ENCODE data around the gene USP47. TPM values are rescaled to one million over a fixed set of nuclear protein-coding genes. Genes with fewer than 3 reads are reported as not detected.
A peak's percentile ranks its signal among the peaks of the same experiment; 100 is the strongest.

Gene USP47
- total RNA-seq, 5 donors from 2014 or later (not counting 1 experiment from before 2014, with no cell fraction given): 49.3 to 77.6 (median 58.6) TPM

- ATAC-seq (replicated peaks in 1 of 4) (peak; percentile 89 to 94 (median 90)), DNase-seq (peak in 34 of 35 experiments; percentile 26 to 85 (median 56))
- Mint-ChIP-seq H3K4me1 (peaks cover 54 to 58% (median 55%) of the 10 kb centered on the region in 3 donors), H3K27me3 (no peaks in the 10 kb centered on the region), H3K36me3 (no peaks in the 10 kb centered on the region), H3K9me3 (no peaks in the 10 kb centered on the region), H3K4me3 (peak overlapping the region in 2 of 3 donors; percentile 56 to 59), H3K27ac (peak overlapping the region; percentile 30 to 84)
- H3K4me1 ChIP-seq (ENCODE audit: control insufficient read depth in 1 of 2, extremely low read depth in 1 of 2, insufficient read depth in 2 of 2, low read length in 2 of 2): peaks cover 18 to 64% of the 10 kb centered on the region in 2 experiments
- no peaks in the 10 kb centered on the region for H3K27me3 ChIP-seq (replicated peaks in 1 of 2; ENCODE audit: control insufficient read depth in 2 of 2, extremely low read depth in 1 of 2, insufficient read depth in 2 of 2, low read length in 1 of 2)
- ChIA-PET CTCF (interaction anchor here (0.6 to 2.0 kb wide), 25 partner anchors 9 to 1040 kb away, joined by 3 to 11 read pairs (median 4); partner anchors contain the start of gene EIF4G2 (in 1 of the 2)), POLR2A (interaction anchor here in 1 of 2 donors (0.6 to 1.3 kb wide), 2 partner anchors 98 to 820 kb away, joined by 3 read pairs; no protein-coding TSS in a partner anchor)
- H3K36me3 ChIP-seq (ENCODE audit: control insufficient read depth in 2 of 2, extremely low read depth in 1 of 2, insufficient read depth in 1 of 2, low read length in 1 of 2): peaks cover 0 to 10% of the 10 kb centered on the region in 2 donors
- H3K4me3 ChIP-seq (ENCODE audit: control insufficient read depth in 1 of 2, extremely low read depth in 1 of 2, low read length in 1 of 2): no peak overlapping the region
- WGBS (ENCODE audit: insufficient coverage): 73% methylated on average over 2 of the region's 7 CpGs
- H3K9me3 ChIP-seq: no peaks in the 10 kb centered on the region
- no peak overlapping the region for H3K27ac ChIP-seq (ENCODE audit: low read length)
Measured at GRCh38 chr11:11848891-11849746, 7.3 kb downstream of the USP47 start.

GRCh38 chr11:11850668-11851067, 8.9 kb downstream of the USP47 start:
- Mint-ChIP-seq H3K27ac (peak overlapping the region; percentile 50 to 84), H3K4me1 (peaks cover 64 to 74% (median 65%) of the 10 kb centered on the region in 3 donors), H3K36me3 (no peaks in the 10 kb centered on the region), H3K9me3 (no peaks in the 10 kb centered on the region), H3K27me3 (no peaks in the 10 kb centered on the region), H3K4me3 (peak overlapping the region in 1 of 3 donors; percentile 59)
- ChIA-PET CTCF (interaction anchor here in 1 of 2 donors (0.7 to 1.9 kb wide), 3 partner anchors 8 to 371 kb away, joined by 3 to 5 read pairs (median 4); partner anchors contain the start of gene USP47), POLR2A (no interaction called here)
- no peaks in the 10 kb centered on the region for H3K27me3 ChIP-seq (replicated peaks in 1 of 2; ENCODE audit: control insufficient read depth in 2 of 2, extremely low read depth in 1 of 2, insufficient read depth in 2 of 2, low read length in 1 of 2)
- H3K9me3 ChIP-seq: no peaks in the 10 kb centered on the region
- peaks cover 0 to 10% of the 10 kb centered on the region in 2 donors for H3K36me3 ChIP-seq (ENCODE audit: control insufficient read depth in 2 of 2, extremely low read depth in 1 of 2, insufficient read depth in 1 of 2, low read length in 1 of 2)
- ATAC-seq (replicated peaks in 1 of 4) (no peak), DNase-seq (no peak)
- peaks cover 11 to 54% of the 10 kb centered on the region in 2 experiments for H3K4me1 ChIP-seq (ENCODE audit: control insufficient read depth in 1 of 2, extremely low read depth in 1 of 2, insufficient read depth in 2 of 2, low read length in 2 of 2)
- 100% methylated on average over 3 of the region's 3 CpGs for whole genome bisulfite sequencing (ENCODE audit: insufficient coverage)
- no peak overlapping the region for H3K4me3 ChIP-seq (ENCODE audit: control insufficient read depth in 1 of 2, extremely low read depth in 1 of 2, low read length in 1 of 2)
- no peak overlapping the region for H3K27ac ChIP-seq (ENCODE audit: low read length)

- Mint-ChIP-seq H3K4me3 (peak overlapping the region in 1 of 3 donors; percentile 47), H3K4me1 (peaks cover 80 to 88% (median 80%) of the 10 kb centered on the region in 3 donors), H3K27ac (peak overlapping the region; percentile 39 to 85), H3K27me3 (no peaks in the 10 kb centered on the region), H3K9me3 (no peaks in the 10 kb centered on the region), H3K36me3 (peaks cover 6% of the 10 kb centered on the region)
- POLR2A ChIA-PET: interaction anchor here (1.1 to 2.1 kb wide), 4 partner anchors 11 to 43 kb away, joined by 3 to 19 read pairs (median 8); partner anchors contain the start of gene USP47 (in 1 of the 2)
- no CpG with 5 or more reads among the region's 1 CpG for WGBS (ENCODE audit: insufficient coverage)
- Histone ChIP-seq H3K9me3 (no peaks in the 10 kb centered on the region), H3K4me1 (ENCODE audit: control insufficient read depth in 1 of 2, extremely low read depth in 1 of 2, insufficient read depth in 2 of 2, low read length in 2 of 2) (peaks cover 17 to 34% of the 10 kb centered on the region in 2 experiments), H3K36me3 (ENCODE audit: control insufficient read depth in 2 of 2, extremely low read depth in 1 of 2, insufficient read depth in 1 of 2, low read length in 1 of 2) (peaks cover 0 to 3% of the 10 kb centered on the region in 2 donors), H3K27me3 (replicated peaks in 1 of 2; ENCODE audit: control insufficient read depth in 2 of 2, extremely low read depth in 1 of 2, insufficient read depth in 2 of 2, low read length in 1 of 2) (no peaks in the 10 kb centered on the region), H3K27ac (ENCODE audit: low read length) (peak overlapping the region; percentile 58), H3K4me3 (ENCODE audit: control insufficient read depth in 1 of 2, extremely low read depth in 1 of 2, low read length in 1 of 2) (no peak overlapping the region)
- peak; percentile 79 to 97 (median 84) for ATAC-seq (replicated peaks in 1 of 4)
- DNase-seq: peak in 15 of 35 experiments; percentile 11 to 63 (median 21)
- CTCF ChIA-PET: interaction anchor here in 1 of 2 donors (0.5 to 2.9 kb wide), 7 partner anchors 9 to 68 kb away, joined by 3 to 20 read pairs (median 3); partner anchors contain the start of gene USP47
Measured at GRCh38 chr11:11856638-11857037, 14.9 kb downstream of the USP47 start.

GRCh38 chr11:11857769-11858168, 16.0 kb downstream of the USP47 start:
- POLR2A ChIA-PET: interaction anchor here (1.2 to 2.1 kb wide), 3 partner anchors 12 to 15 kb away, joined by 3 to 19 read pairs (median 12); partner anchors contain the start of gene USP47 (in 1 of the 2)
- H3K27me3 Mint-ChIP-seq: no peaks in the 10 kb centered on the region
- H3K4me1 Mint-ChIP-seq: peaks cover 76 to 82% (median 77%) of the 10 kb centered on the region in 3 donors
- DNase-seq (peak in 1 of 35 experiments; percentile 50), ATAC-seq (replicated peaks in 1 of 4) (peak in 1 of 4 experiments; percentile 29)
- H3K36me3 ChIP-seq (ENCODE audit: control insufficient read depth in 2 of 2, extremely low read depth in 1 of 2, insufficient read depth in 1 of 2, low read length in 1 of 2): peaks cover 0 to 3% of the 10 kb centered on the region in 2 donors
- H3K27me3 ChIP-seq (replicated peaks in 1 of 2; ENCODE audit: control insufficient read depth in 2 of 2, extremely low read depth in 1 of 2, insufficient read depth in 2 of 2, low read length in 1 of 2): no peaks in the 10 kb centered on the region
- H3K36me3 Mint-ChIP-seq: peaks cover 6% of the 10 kb centered on the region
- H3K9me3 Mint-ChIP-seq: no peaks in the 10 kb centered on the region
- CTCF ChIA-PET: interaction anchor here (0.6 to 2.9 kb wide), 5 partner anchors 8 to 227 kb away, joined by 3 to 20 read pairs (median 6); partner anchors contain the start of gene USP47 (in 1 of the 2)
- H3K9me3 ChIP-seq: no peaks in the 10 kb centered on the region
- H3K27ac Mint-ChIP-seq: peak overlapping the region; percentile 50 to 81
- peak overlapping the region in 1 of 2 donors; percentile 18 for H3K4me3 ChIP-seq (ENCODE audit: control insufficient read depth in 1 of 2, extremely low read depth in 1 of 2, low read length in 1 of 2)
- H3K4me1 ChIP-seq (ENCODE audit: control insufficient read depth in 1 of 2, extremely low read depth in 1 of 2, insufficient read depth in 2 of 2, low read length in 2 of 2): peaks cover 20 to 36% of the 10 kb centered on the region in 2 experiments
- peak overlapping the region; percentile 36 to 61 (median 42) for H3K4me3 Mint-ChIP-seq
- WGBS (ENCODE audit: insufficient coverage): 81% methylated on average over 5 of the region's 5 CpGs
- peak overlapping the region; percentile 47 for H3K27ac ChIP-seq (ENCODE audit: low read length)

DNA sequence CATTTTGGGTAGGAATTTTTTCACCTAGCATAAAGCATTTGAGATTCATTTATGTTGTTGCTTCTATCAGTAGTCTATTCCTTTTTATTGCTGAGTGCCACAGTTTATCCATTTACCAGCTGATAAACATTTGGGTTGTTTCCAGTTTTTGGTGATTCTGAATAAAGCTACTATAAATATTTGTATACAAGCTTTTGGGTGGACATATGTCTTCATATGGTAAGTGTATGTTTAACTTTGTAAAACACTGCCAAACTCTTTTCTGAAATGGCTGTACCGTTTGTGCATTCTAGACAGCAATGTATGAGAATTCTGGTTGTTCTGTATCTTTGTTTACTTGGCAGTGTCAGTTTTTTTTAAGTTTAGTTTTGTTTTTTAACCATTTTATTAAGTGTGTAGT, 16.9 kb downstream of the USP47 start:
- DNase-seq (no peak), ATAC-seq (replicated peaks in 1 of 4) (no peak)
- Histone ChIP-seq H3K4me3 (ENCODE audit: control insufficient read depth in 1 of 2, extremely low read depth in 1 of 2, low read length in 1 of 2) (no peak overlapping the region), H3K27me3 (replicated peaks in 1 of 2; ENCODE audit: control insufficient read depth in 2 of 2, extremely low read depth in 1 of 2, insufficient read depth in 2 of 2, low read length in 1 of 2) (no peaks in the 10 kb centered on the region), H3K4me1 (ENCODE audit: control insufficient read depth in 1 of 2, extremely low read depth in 1 of 2, insufficient read depth in 2 of 2, low read length in 2 of 2) (peaks cover 21 to 37% of the 10 kb centered on the region in 2 experiments), H3K27ac (ENCODE audit: low read length) (peak overlapping the region; percentile 47), H3K9me3 (no peaks in the 10 kb centered on the region), H3K36me3 (ENCODE audit: control insufficient read depth in 2 of 2, extremely low read depth in 1 of 2, insufficient read depth in 1 of 2, low read length in 1 of 2) (no peaks in the 10 kb centered on the region)
- H3K9me3 Mint-ChIP-seq: no peaks in the 10 kb centered on the region
- peak overlapping the region in 1 of 3 donors; percentile 36 for H3K4me3 Mint-ChIP-seq
- H3K27ac Mint-ChIP-seq: peak overlapping the region; percentile 41 to 69
- H3K36me3 Mint-ChIP-seq: peaks cover 6% of the 10 kb centered on the region
- ChIA-PET POLR2A (interaction anchor here (0.6 to 1.0 kb wide), 2 partner anchors 16 to 20 kb away, joined by 3 to 4 read pairs; no protein-coding TSS in a partner anchor), CTCF (interaction anchor here in 1 of 2 donors (0.7 to 1.8 kb wide), 3 partner anchors 9 kb away, joined by 4 to 6 read pairs (median 5); no protein-coding TSS in a partner anchor)
- H3K4me1 Mint-ChIP-seq: peaks cover 72 to 79% (median 74%) of the 10 kb centered on the region in 3 donors
- 100% methylated on average over 1 of the region's 1 CpG for WGBS (ENCODE audit: insufficient coverage)
- no peaks in the 10 kb centered on the region for H3K27me3 Mint-ChIP-seq
